HEK293 (cell line): ENCODE data around the gene CC2D2B.

Source experiments
- CTCF ChIP-seq: fragments of 450-650 bp; formaldehyde crosslinking; IDR thresholded peaks from 2 replicates; pipeline ENCODE4 v1.5.1; 2016; ENCODE audit warnings: missing biosample characterization, missing genetic modification characterization
- PATZ1 ChIP-seq: fragments of 450-650 bp; formaldehyde crosslinking; IDR thresholded peaks from 2 replicates; pipeline ENCODE4 v1.5.1; 2016; ENCODE audit warnings: missing biosample characterization, missing genetic modification characterization
- REST ChIP-seq: fragments of 450-650 bp; formaldehyde crosslinking; IDR thresholded peaks from 2 replicates; pipeline ENCODE4 v1.5.1; 2016; ENCODE audit warnings: missing biosample characterization, missing genetic modification characterization
- TSHZ1 ChIP-seq: fragments of 450-650 bp; formaldehyde crosslinking; IDR thresholded peaks from 2 replicates; pipeline ENCODE4 v1.5.1; 2016; ENCODE audit warnings: missing biosample characterization, missing genetic modification characterization, borderline replicate concordance
- ZBTB44 ChIP-seq: fragments of 450-650 bp; IDR thresholded peaks from 2 replicates; pipeline ENCODE4 v1.5.1; 2018; ENCODE audit warnings: missing biosample characterization, mild to moderate bottlenecking, missing genetic modification characterization
- ZBTB48 ChIP-seq: fragments of 450-650 bp; formaldehyde crosslinking; IDR thresholded peaks from 2 replicates; pipeline ENCODE4 v1.5.1; 2016; ENCODE audit warnings: missing biosample characterization, missing genetic modification characterization
- ZNF10 ChIP-seq: fragments of 450-650 bp; formaldehyde crosslinking; IDR thresholded peaks from 2 replicates; pipeline ENCODE4 v1.5.1; 2017; ENCODE audit warnings: missing biosample characterization, missing genetic modification characterization
- ZNF214 ChIP-seq: fragments of 450-650 bp; formaldehyde crosslinking; IDR thresholded peaks from 2 replicates; pipeline ENCODE4 v1.5.1; 2017; ENCODE audit warnings: missing biosample characterization, mild to moderate bottlenecking, missing genetic modification characterization, borderline replicate concordance
- ZNF280C ChIP-seq: fragments of 450-650 bp; formaldehyde crosslinking; IDR thresholded peaks from 2 replicates; pipeline ENCODE4 v1.5.1; 2016; ENCODE audit warnings: missing biosample characterization, missing genetic modification characterization

GRCh38 chr10:96077156-96077555, 169.4 kb downstream of the CC2D2B start:
- no peak for TF ChIP-seq ZNF280C
- TF ChIP-seq CTCF (tag by site-specific recombination) = no peak
- TF ChIP-seq ZNF214 (tag by site-specific recombination) = no peak
- TF ChIP-seq ZBTB48 = no peak
- TF ChIP-seq PATZ1 = no peak
- no peak for TF ChIP-seq REST (tag by site-specific recombination)
- no peak for TF ChIP-seq ZBTB44
- TF ChIP-seq ZNF10 (tag by site-specific recombination) = no peak
- TF ChIP-seq TSHZ1 (tag by site-specific recombination) = no peak
